Activated CD8-positive, alpha-beta T cell treated with anti-CD3 and anti-CD28 coated beads for 36 hours (primary cell): Measurements from ENCODE around the gene ADIPOR1. TPM values are rescaled to one million over a fixed set of nuclear protein-coding genes. Genes with fewer than 3 reads are reported as not detected.

Source experiments
- ATAC-seq: fragments of 200-7000 bp; cut with Tn5 transposase; one replicate; pipeline ENCODE4 v1.10.0; 2021; ENCODE audit warnings: mild to moderate bottlenecking, moderate library complexity
- CTCF ChIA-PET: fragments of 350-600 bp; sonication (Branson Sonifier 250); formaldehyde crosslinking; loops from one replicate; lab custom pipeline; 2021; ENCODE audit warnings: antibody characterized with exemption; lab: Charles Lee
- POLR2A ChIA-PET: fragments of 350-600 bp; sonication (Branson Sonifier 250); formaldehyde crosslinking; loops from one replicate; lab custom pipeline; 2021; ENCODE audit warnings: antibody characterized with exemption; lab: Charles Lee
- DNase-seq: peaks from one replicate; pipeline ENCODE4 v3.0.0-alpha.2; 2020
- H3K27ac Mint-ChIP-seq: one replicate; pipeline ENCODE4 v1.8.0; 2021; ENCODE audit warnings: mild to moderate bottlenecking, mixed read lengths
- H3K27me3 Mint-ChIP-seq: one replicate; pipeline ENCODE4 v1.8.0; 2021; ENCODE audit warnings: mixed read lengths
- H3K36me3 Mint-ChIP-seq: one replicate; pipeline ENCODE4 v1.8.0; 2021; ENCODE audit warnings: low read depth, mixed read lengths
- H3K4me1 Mint-ChIP-seq: one replicate; pipeline ENCODE4 v1.8.0; 2021; ENCODE audit warnings: low read depth, mixed read lengths
- H3K4me3 Mint-ChIP-seq: one replicate; pipeline ENCODE4 v1.8.0; 2021; ENCODE audit warnings: mild to moderate bottlenecking, moderate library complexity, mixed read lengths
- H3K9me3 Mint-ChIP-seq: one replicate; pipeline ENCODE4 v1.8.0; 2021; ENCODE audit warnings: mixed read lengths
- CTCF ChIP-seq: fragments of 200-600 bp; IDR thresholded peaks from one replicate; pipeline ENCODE4 v1.8.0; 2022; ENCODE audit warnings: antibody characterized with exemption, mild to moderate bottlenecking
- intact Hi-C: fragments of 100-400 bp; cut with micrococcal nuclease; formaldehyde crosslinking; loops from one replicate; pipeline ENCODE4 v1.10.0; 2022
- total RNA-seq, 2 experiments: library from RNA; stranded (reverse); gene quantifications; one replicate each; pipeline ENCODE4 v1.2.3, GENCODE V29; 2021

ADIPOR1 gene
- total RNA-seq, 2 experiments from 2014 or later = 64.8 to 67.0 TPM

- ATAC-seq (no peak), DNase-seq (no peak)
- intact Hi-C loops = loop anchor here (10.0 kb wide), 2 partner anchors 247 to 657 kb away; partner anchors contain the start of genes PPP1R12B and UBE2T
- H3K4me3 Mint-ChIP-seq = no peak overlapping the region
- peaks cover 17% of the 10 kb centered on the region for H3K4me1 Mint-ChIP-seq
- H3K27me3 Mint-ChIP-seq = peaks cover 12% of the 10 kb centered on the region
- no peaks in the 10 kb centered on the region for H3K36me3 Mint-ChIP-seq
- H3K9me3 Mint-ChIP-seq = no peaks in the 10 kb centered on the region
- ChIA-PET CTCF (interaction anchor here (1.6 to 4.4 kb wide), 2 partner anchors 13 to 34 kb away, joined by 8 to 44 read pairs; no protein-coding TSS in a partner anchor), POLR2A (no interaction called here)
- H3K27ac Mint-ChIP-seq = peak overlapping the region; percentile 2
- TF ChIP-seq CTCF = no peak
Measured at GRCh38 chr1:203001986-203002385, 43.9 kb upstream of the ADIPOR1 start.

GRCh38 chr1:203000217-203000944 lies 42.3 kb upstream of the ADIPOR1 start:
- ATAC-seq (no peak), DNase-seq (no peak)
- POLR2A ChIA-PET = interaction anchor here (0.6 kb wide), 1 partner anchor 46 kb away, joined by 5 read pairs; no protein-coding TSS in a partner anchor
- H3K4me3 Mint-ChIP-seq = no peak overlapping the region
- TF ChIP-seq CTCF = no peak
- intact Hi-C loops = loop anchor here (10.0 kb wide), 2 partner anchors 246 to 656 kb away; partner anchors contain the start of genes PPP1R12B and UBE2T
- peaks cover 19% of the 10 kb centered on the region for H3K27me3 Mint-ChIP-seq
- H3K4me1 Mint-ChIP-seq = peaks cover 8% of the 10 kb centered on the region
- no peaks in the 10 kb centered on the region for H3K36me3 Mint-ChIP-seq
- H3K27ac Mint-ChIP-seq = no peak overlapping the region
- CTCF ChIA-PET = interaction anchor here (0.7 to 4.4 kb wide), 25 partner anchors 9 to 281 kb away, joined by 3 to 44 read pairs (median 6); no protein-coding TSS in a partner anchor
- H3K9me3 Mint-ChIP-seq = no peaks in the 10 kb centered on the region

GRCh38 chr1:202998836-202999750 lies 41.0 kb upstream of the ADIPOR1 start:
- H3K4me3 Mint-ChIP-seq = peak overlapping the region; percentile 49
- no peak overlapping the region for H3K27ac Mint-ChIP-seq
- H3K4me1 Mint-ChIP-seq = peaks cover 8% of the 10 kb centered on the region
- ChIA-PET POLR2A (interaction anchor here (1.1 to 1.5 kb wide), 2 partner anchors 29 kb away, joined by 3 to 4 read pairs; no protein-coding TSS in a partner anchor), CTCF (interaction anchor here (0.6 to 4.4 kb wide), 48 partner anchors 8 to 279 kb away, joined by 3 to 44 read pairs (median 4); partner anchors contain the start of genes KLHL12, RABIF and TMEM183A)
- peak; percentile 49 for ATAC-seq
- peak; percentile 86 for TF ChIP-seq CTCF
- DNase-seq = peak; percentile 85
- no peaks in the 10 kb centered on the region for H3K36me3 Mint-ChIP-seq
- H3K27me3 Mint-ChIP-seq = peaks cover 25% of the 10 kb centered on the region
- H3K9me3 Mint-ChIP-seq = no peaks in the 10 kb centered on the region
- intact Hi-C loops = loop anchor here (10.0 kb wide), 1 partner anchor 114 kb away; the partner anchor contains the start of gene RABIF

GRCh38 chr1:202994756-202995155 lies 36.6 kb upstream of the ADIPOR1 start:
- intact Hi-C loops = loop anchor here (10.0 kb wide), 1 partner anchor 110 kb away; the partner anchor contains the start of gene RABIF

More at GRCh38 chr1:202994756-202995155, 36.6 kb upstream of the ADIPOR1 start:
- no peak for DNase-seq
- H3K4me3 Mint-ChIP-seq = no peak overlapping the region
- H3K36me3 Mint-ChIP-seq = no peaks in the 10 kb centered on the region
- TF ChIP-seq CTCF = no peak
- H3K27ac Mint-ChIP-seq = no peak overlapping the region
- peaks cover 8% of the 10 kb centered on the region for H3K4me1 Mint-ChIP-seq
- POLR2A ChIA-PET = interaction anchor here (0.8 to 1.9 kb wide), 3 partner anchors 10 to 13 kb away, joined by 3 to 10 read pairs (median 4); partner anchors contain the start of gene TMEM183A
- CTCF ChIA-PET = interaction anchor here (1.0 to 1.9 kb wide), 7 partner anchors 13 to 244 kb away, joined by 3 to 5 read pairs (median 3); partner anchors contain the start of gene KLHL12
- ATAC-seq = no peak
- peaks cover 36% of the 10 kb centered on the region for H3K27me3 Mint-ChIP-seq
- H3K9me3 Mint-ChIP-seq = no peaks in the 10 kb centered on the region
